SK-N-SH (cell line): Measurements from ENCODE around the gene VOPP1.
"Not testable (repeated sequence)": the region's sequence is repeated elsewhere in the genome, so short reads cannot be mapped to it uniquely, and the experiment has no call there.

ENCODE experiments used
- SIN3A ChIP-seq: IDR thresholded peaks from 2 replicates; pipeline ENCODE4 v1.6.1; 2012; ENCODE audit warnings: low read depth, mild to moderate bottlenecking, low read length, moderate library complexity, borderline replicate concordance
- TCF12 ChIP-seq: IDR thresholded peaks from 2 replicates; pipeline ENCODE4 v1.4.0; 2012

- not testable (repeated sequence) for TF ChIP-seq TCF12, SIN3A
Measured at GRCh38 chr7:55472406-55472805, 99.9 kb downstream of the VOPP1 start.
